Stimulated activated CD4-positive, alpha-beta T cell treated with anti-CD3 and anti-CD28 coated beads, Interleukin-2, amount 100 ng/mL, for 48 hours (primary cell): Measurements from ENCODE around the gene MT4.
A peak's percentile ranks its signal among the peaks of the same experiment; 100 is the strongest.

Experiments used
- DNase-seq, 2 donors: peaks; one replicate each; pipeline ENCODE4 v3.0.0-alpha.2; 2020

MT4 gene

GRCh38 chr16:56605475-56605874, 40.6 kb downstream of the MT4 start:
- DNase-seq, result no peak

- no peak for DNase-seq
Observed at GRCh38 chr16:56606071-56606475, 41.2 kb downstream of the MT4 start.

DNA sequence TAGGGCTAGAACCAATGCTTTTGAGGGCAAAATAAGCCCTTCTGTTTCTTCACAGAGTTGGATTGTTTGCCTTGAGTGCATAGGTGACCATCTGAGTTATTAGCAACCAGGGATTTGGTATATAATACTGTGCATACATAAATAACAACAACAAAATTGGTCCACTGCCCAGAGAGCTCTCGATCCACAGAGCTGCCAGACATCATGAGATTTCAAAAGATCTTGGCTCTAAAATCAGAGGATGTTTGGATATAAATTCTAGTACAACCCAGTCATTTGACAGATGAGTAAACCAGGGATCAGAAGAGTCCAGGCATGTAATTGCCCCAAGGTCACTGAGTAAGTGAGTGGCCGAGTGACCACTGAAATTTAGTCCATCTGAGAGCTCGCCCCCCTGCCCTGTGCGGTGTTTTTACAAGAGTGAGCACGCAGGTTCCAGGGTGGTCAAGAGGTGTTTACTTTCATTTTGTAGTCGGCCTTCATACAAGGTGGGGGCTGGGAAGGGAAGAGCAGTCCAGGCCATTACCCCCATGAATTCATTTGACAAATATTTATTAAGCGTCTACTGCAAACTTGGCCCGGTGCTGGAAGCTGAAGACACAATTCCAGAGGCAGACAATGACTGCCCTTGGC, 41.7 kb downstream of the MT4 start:
- no peak for DNase-seq

- DNase-seq, result no peak
Observed at GRCh38 chr16:56607109-56607618, 42.3 kb downstream of the MT4 start.

- DNase-seq, result no peak
Observed at GRCh38 chr16:56607675-56608042, 42.8 kb downstream of the MT4 start.

GRCh38 chr16:56608043-56608875, 43.4 kb downstream of the MT4 start, which contains the start of gene MT2A:
MT2A (plus strand) TSS chr16:56608584; CDS start chr16:56608656, 72 bp downstream.
- peak; percentile 84 to 87 for DNase-seq

GRCh38 chr16:56608876-56609462, 44.1 kb downstream of the MT4 start:
- DNase-seq, result no peak

DNA sequence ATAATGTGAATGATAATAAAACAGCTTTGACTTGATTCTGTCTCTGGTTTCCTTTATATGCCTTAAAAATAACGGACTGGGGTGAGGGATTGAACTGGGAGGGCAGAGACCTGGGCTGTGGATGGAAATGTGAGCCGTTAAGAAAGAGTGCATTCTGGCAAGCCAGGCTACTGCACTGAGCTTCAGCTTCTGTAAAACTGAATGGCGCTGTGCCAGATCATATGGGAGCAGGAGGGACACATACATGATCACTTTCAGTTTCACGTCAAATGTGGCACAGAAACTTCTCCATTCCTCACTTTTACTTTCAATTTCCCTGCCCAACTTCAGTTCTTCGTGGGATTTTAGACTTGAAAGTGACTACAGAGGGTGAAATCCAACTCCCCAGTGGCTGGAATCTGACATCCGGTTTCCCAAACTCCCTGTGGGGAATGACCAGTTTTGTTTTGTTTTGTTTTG, 44.6 kb downstream of the MT4 start:
- peak; percentile 69 to 75 for DNase-seq

GRCh38 chr16:56610017-56610608, 45.2 kb downstream of the MT4 start:
- DNase-seq, result peak; percentile 59 to 69

GRCh38 chr16:56610609-56611111, 45.8 kb downstream of the MT4 start:
- no peak for DNase-seq

DNA sequence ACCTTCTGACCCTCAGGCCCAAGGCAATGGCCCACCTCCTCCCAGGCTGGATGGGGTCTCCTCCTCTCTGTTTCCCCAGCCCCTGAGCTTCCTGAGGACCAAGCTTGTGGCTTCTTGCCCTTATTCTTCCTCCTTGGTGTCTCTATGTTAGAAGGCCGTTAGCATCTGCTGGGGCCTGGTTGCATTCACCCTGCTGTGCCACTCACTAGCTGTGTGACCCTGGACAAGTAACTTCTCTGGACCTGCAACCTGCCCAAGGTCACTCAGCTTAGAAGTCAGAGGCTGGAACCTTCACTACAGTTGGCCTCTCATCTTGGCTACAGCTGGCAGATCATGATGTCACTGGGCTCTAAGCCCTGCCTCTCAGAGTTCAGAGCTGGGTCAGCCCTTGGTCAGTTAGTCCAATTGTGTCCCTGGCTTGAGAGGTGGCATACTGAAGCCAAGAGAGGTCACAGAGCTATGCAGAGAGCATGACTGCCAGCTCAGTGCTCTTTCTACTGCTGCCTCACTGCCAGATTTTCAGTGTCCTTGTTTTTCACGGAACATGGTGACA, 46.5 kb downstream of the MT4 start:
- DNase-seq, result no peak

DNA sequence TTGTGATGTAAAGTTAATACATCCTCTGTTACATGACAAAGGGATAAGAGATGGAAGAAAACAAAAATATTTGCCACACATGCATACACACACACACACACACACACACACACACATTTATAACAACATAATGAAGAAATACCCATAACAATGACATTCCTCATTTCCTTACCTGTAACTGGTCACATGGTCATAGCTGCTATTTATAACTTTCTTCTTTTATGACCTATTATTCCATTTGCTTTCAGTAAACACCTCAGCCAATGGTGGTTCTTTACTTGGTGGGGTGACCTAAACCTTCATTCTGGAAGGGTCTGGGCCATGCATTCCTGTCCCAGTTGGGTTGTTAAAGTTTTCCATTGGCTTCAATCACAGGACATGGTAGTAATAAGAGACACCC, 48.8 kb downstream of the MT4 start:
- DNase-seq, result no peak

- DNase-seq, result no peak
Observed at GRCh38 chr16:56614549-56614991, 49.7 kb downstream of the MT4 start.

- DNase-seq, result no peak
Observed at GRCh38 chr16:56615353-56615752, 50.5 kb downstream of the MT4 start.

- DNase-seq, result no peak
Observed at GRCh38 chr16:56616608-56617211, 51.8 kb downstream of the MT4 start.

DNA sequence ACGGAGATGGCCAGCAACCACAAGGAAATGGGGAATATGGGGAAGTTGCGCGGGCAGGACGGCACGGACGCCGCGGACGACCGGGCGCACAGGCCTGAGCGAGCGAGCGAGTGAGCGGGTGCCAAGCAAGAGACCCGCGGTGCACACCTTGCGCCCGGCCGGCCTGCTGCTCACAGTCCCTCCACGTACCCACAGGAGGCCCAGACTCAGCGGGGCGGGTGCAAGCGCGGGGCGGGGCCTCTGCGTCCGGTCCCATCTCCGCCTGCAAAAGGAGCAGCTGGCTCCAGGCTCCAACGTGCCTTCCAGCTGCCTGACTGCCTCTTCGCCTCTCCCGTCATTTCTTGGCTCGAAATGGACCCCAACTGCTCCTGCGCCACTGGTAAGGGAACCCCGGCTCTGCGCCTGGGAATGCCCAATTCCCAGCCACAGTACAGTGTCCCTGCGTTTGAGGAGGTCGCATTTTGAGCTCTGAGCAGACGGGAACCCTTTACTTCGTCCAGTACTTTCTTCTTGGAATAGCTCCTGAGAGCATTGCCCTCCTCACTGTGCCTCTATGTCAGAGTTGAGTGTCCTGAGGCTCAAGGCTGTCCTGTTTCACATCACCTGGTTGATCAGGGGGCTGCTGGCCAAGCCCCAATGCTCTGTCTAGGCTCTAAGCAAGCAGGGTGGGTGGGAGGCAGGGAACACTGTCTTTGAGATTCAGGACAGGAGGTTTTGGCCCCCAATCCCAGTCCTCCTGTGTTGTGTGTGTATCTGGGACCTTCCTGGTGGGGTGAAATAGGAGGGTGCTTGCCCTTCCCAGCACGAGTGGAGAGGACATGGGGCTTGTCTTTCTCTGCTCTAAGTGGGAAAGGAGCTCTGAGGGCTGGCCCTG, 52.6 kb downstream of the MT4 start:
- peak in 1 of 2 donors; percentile 55 for DNase-seq

DNA sequence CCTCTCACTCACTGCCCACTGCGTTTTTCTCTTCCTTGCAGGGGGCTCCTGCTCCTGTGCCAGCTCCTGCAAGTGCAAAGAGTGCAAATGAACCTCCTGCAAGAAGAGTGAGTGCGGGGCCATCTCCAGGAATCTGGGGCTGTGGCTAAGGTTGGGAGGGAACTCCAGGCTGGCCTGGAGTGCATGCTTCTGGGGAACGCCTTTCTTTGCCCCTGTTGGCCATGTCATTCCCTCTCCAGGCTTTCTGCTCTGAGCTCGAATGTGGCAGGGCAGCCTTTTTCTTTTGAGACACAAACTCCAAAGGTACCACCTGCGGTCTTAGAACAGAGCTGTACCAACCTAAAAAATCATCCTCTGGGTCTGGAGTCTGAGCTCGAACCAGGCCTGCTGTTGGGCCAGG, 53.3 kb downstream of the MT4 start:
- no peak for DNase-seq
